Stimulated activated naive CD8-positive, alpha-beta T cell treated with anti-CD3 and anti-CD28 coated beads, Interleukin-15, Interleukin-2, amounts not matched to agents 100 U/mL and 50 U/mL, for 24 hours (primary cell): ENCODE data around the gene MPZL1.
A peak's percentile ranks its signal among the peaks of the same experiment; 100 is the strongest.
"Not testable (repeated sequence)": the region's sequence is repeated elsewhere in the genome, so short reads cannot be mapped to it uniquely, and the experiment has no call there.

ENCODE experiments used
- ATAC-seq: fragments of 150-1000 bp; cut with Tn5 transposase; one replicate; pipeline ENCODE4 v1.10.0; 2021
- DNase-seq: peaks from one replicate; pipeline ENCODE4 v3.0.0; 2021

Gene MPZL1

GRCh38 chr1:167718914-167719691, 2.7 kb upstream of the MPZL1 start:
- DNase-seq: no peak
- no peak for ATAC-seq

GRCh38 chr1:167719715-167720421, 1.9 kb upstream of the MPZL1 start:
- DNase-seq: peak; percentile 6
- ATAC-seq: not testable (repeated sequence)

DNA sequence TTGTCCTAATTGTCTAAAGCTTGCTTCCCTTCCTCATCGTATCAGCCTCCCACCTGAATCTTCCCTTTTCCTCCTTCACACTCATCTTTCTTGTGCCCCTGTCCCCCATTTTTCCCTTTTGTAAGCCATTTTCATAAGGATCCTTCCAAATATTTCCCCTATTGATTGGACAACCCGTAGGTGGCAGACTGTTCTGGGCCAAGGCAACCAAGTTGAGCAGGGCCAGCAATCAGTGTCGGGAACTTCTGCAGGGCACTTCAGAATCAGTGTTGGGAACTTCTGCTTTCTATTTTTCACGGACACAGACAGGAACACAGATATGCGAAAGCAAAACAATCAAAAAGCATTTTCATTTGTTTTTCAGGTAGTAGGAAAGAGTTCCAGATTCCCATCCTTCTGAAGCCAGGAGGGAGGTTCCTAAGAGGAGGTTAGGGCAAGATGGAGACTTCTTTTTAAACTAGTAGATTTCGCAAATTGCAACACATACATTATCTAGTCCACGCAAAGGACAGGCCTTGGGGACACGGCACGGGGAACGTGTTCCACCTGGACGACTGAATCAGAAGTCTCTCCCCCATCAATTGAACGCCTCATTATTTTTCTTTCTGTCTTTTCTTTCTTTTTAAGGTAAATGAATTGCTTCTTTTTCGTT, 691 bp upstream of the MPZL1 start:
- DNase-seq (peak; percentile 10), ATAC-seq (no peak)

DNA sequence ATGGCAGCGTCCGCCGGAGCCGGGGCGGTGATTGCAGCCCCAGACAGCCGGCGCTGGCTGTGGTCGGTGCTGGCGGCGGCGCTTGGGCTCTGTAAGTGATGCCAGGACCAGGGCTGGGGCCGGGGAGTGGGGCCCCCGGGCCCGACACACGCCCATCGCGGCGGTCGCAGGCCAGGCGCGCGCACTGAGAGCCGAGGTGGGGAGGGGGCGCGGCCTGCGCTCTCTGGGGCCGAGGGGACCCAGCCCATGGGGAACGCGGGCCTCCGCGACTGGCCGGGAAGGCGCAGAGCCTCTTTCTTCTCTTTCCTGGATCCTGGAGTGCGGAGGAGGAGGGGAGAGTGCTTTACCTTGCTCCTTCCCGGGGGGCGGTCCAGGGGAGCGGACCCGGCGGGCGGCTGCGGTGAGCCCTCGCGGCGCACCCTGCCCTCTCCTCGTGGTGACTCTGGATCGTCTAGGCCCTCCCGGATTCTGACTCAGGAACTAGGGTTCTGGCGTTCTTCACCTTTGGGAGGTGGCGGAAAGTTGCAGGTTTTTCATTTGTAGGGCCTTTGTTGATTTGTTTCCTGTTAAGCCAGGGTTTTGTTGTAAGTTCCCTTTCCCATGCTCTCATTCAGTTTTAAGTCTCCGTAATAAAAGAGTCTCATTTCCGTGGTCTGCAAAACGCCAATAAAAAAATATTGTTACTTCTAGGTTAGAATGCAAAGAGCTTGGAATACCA, 529 bp downstream of the MPZL1 start:
- peak; percentile 54 for DNase-seq
- ATAC-seq: peak; percentile 67

DNA sequence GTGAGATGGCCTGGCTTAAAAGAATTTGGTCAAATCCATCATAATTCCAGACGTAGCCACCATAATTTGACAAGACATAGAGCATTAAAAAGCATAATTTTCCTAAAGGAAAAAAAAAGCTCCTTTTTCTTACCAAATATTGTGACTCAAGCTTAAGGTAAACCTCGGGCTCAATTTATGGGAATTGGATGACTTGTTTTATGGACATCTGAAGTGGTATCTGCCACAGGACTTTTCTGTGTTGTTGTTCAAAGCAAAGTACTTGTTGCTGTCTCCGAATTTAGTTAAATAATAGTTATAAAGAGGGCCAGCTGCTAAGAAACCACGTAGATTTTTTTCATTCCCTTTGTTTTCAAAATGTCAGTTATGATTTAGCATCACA, 1.1 kb downstream of the MPZL1 start:
- DNase-seq: no peak
- no peak for ATAC-seq

GRCh38 chr1:167723707-167724323, 2.0 kb downstream of the MPZL1 start:
- DNase-seq: no peak
- no peak for ATAC-seq

DNA sequence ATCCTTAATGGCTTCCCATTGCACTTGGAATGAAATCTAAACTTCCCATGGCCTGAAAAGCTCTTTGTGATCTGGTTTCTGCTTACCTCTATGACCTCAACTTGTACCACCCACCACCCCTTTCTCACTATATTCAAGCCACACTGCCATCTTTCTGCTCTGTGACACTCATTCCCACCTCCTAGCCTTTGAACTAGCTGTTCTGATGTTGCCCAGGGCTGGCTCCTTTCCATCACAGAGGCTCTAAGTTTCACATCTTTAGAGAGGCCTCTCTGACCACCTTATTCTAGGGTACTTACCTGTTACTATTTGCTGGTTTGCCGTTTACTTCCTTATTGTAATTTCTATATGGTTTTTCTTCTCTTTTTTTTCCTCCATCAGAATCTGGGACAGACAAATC, 4.2 kb downstream of the MPZL1 start:
- ATAC-seq (no peak), DNase-seq (no peak)

DNA sequence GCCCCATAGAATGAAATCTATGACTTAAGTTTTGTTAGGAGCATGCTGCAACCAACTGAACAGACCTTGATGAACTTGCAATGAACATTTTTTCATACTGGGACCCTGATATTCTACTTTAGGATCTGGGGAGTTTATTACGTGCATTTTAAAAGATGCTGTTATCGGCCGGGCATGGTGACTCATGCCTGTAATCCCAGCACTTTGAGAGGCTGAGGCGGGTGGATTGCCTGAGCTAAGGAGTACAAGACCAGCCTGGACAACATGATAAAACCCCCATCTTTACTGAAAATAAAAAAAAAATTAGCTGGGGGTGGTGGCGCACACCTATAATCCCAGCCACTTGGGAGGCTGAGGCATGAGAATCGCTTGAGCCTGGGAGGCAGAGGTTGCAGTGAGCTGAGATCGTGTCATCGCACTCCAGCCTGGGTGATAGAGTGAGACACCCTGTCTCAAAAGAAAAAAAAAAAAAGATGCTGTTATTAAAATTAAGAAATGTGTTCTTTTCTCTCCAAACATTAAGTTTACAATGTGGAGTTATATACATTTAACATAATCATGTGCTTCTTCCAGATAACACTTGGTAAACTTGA, 7.1 kb downstream of the MPZL1 start:
- DNase-seq: no peak
- ATAC-seq: no peak

DNA sequence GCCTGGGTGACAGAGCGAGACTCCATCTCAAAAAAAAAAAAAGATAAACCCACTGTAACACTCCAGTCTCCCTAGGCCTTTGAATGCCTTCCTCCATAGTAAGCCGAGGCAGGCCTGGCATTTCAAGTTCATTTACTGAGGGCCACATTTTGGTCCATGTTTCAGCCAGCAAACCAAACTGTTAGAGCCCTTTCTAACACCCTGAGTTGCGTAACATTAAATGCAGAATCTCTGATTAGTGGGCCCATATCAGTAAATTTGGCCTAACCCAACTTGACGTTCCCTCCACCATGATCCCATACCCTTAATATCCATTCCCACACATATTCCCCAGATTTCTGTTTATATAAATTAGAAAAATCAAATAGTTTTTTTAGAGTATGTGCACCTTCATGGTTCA, 12.4 kb downstream of the MPZL1 start:
- DNase-seq (no peak), ATAC-seq (no peak)

- ATAC-seq: no peak
These were observed 13.1 kb downstream of the MPZL1 start for GRCh38 chr1:167734841-167735240.

DNA sequence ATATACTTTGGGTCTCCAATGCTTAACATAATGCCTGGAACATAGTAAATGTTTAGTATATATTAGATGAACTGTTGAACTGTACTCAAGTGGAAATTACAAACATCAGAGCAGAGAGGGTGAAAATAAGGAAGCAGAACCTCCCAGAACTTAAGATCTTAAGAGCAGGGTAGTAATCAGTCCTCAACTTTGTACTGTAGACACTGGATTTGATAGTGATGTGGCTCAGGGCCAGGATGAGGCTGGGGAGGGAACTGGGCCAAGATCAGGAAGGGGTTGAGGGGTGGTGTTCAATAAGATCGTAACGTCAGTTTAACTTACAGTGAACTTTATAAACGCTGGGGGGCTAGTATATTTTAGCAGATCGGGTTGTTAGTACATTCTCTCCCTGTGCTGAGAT, 15.4 kb downstream of the MPZL1 start:
- DNase-seq: no peak
- no peak for ATAC-seq

More at GRCh38 chr1:167734841-167735240, 13.1 kb downstream of the MPZL1 start:
- DNase-seq: no peak

DNA sequence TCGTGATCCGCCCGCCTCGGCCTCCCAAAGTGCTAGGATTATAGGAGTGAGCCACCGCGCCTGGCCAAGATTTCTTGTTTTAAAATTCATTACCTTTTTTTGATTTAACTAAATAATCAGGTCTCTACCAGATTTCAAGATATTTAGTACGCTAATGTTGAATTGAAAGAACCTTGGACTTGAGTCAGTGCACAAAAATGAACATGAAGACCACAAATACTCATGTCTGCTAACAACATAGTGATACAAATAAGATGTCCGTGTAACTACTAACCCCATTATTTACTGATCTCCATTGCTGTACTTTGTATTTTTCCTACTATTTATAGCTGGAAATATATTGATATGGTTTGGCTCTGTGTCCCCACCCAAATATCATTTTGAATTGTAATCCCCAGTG, 16.4 kb downstream of the MPZL1 start:
- no peak for ATAC-seq
- no peak for DNase-seq

- DNase-seq (no peak), ATAC-seq (no peak)
These were observed 18.0 kb downstream of the MPZL1 start for GRCh38 chr1:167739752-167740151.

- DNase-seq, ATAC-seq: not testable (repeated sequence)
These were observed 19.3 kb downstream of the MPZL1 start for GRCh38 chr1:167741103-167741502.

- not testable (repeated sequence) for ATAC-seq, DNase-seq
These were observed 20.7 kb downstream of the MPZL1 start for GRCh38 chr1:167742392-167743057.

DNA sequence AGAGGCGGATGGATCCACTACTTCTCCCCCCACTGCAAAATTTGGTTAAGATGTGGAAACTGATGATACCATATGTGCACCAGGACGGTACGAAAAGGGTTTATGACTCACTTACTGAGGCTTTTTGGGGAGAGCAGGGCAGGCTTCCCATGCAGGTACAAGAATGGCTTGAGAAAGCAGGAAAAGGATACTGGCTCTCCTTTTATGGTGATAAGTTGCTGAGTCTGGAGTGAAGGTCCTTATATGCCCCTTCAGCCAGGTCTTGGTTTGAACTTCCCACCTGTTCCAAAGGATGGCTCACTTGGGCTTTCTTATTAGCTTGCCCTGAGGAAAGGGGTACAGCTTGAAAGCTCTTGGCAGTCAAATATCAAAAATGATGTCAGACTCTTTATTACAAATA, 23.1 kb downstream of the MPZL1 start:
- no peak for DNase-seq
- no peak for ATAC-seq

DNA sequence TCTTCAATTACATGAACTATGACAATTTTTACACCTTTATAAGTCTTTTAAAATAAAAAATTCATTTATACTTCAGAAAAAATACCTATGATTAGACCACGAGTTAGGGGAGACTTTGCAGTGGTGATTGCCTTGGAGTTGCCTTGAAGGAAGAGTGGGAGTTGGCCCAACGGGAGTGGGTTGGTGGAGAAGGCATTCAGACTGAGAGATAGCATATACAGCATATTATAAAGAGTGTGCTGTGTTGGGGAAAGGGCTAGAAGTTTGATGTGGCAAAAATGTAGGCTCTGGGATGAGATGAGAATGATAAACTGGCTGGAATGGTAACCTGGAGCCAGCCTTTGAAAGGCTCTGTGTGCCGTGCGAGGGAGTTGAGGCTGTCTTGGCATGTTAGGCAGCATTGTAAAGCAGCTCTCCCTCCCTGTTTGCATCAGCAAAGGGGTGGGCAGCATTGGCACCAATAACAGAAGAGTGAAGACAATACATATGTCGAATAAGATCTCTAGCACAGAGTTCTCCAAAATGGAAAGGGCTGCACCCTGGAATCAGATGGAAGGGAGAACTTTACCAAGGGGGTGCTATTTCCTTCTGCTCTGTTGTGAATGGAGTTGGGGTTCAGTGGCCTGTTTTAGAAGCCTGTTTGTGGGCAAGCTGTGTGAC, 24.4 kb downstream of the MPZL1 start:
- ATAC-seq (no peak), DNase-seq (no peak)

GRCh38 chr1:167746988-167747655, 25.3 kb downstream of the MPZL1 start:
- no peak for ATAC-seq

DNA sequence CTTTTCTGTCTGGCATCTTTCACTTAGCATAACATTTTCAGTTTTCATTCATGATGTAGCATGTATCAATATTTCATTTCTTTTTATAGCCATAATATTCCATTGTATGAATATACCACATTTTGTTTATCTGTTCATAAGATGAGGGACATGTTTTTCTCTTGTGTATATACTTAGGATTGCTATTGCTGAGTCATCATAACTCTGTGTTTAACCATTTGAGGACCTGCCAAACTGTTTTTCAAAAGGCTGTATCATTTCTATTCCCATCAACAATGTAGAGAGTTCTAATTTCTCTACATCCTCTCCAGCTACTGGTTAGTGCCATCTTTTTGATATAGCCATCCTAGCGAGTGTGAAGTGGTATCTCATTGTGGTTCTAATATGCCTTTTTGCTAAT, 26.2 kb downstream of the MPZL1 start:
- DNase-seq: no peak
- ATAC-seq: no peak

More at GRCh38 chr1:167746988-167747655, 25.3 kb downstream of the MPZL1 start:
- no peak for DNase-seq

GRCh38 chr1:167748906-167749305, 27.1 kb downstream of the MPZL1 start:
- ATAC-seq (no peak), DNase-seq (no peak)
